Epidermal melanocyte (primary cell): Measurements from ENCODE around the gene KLHL40.
"Not testable (repeated sequence)": the region's sequence is repeated elsewhere in the genome, so short reads cannot be mapped to it uniquely, and the experiment has no call there.

Source experiments
- DNase-seq: peaks from one replicate; pipeline ENCODE4 v3.0.0; 2011; ENCODE audit warnings: low spot score; ENCODE audit not compliant: insufficient read length

KLHL40 gene

GRCh38 chr3:42722442-42722841 lies 37.1 kb downstream of the KLHL40 start:
- DNase-seq, result not testable (repeated sequence)

DNA sequence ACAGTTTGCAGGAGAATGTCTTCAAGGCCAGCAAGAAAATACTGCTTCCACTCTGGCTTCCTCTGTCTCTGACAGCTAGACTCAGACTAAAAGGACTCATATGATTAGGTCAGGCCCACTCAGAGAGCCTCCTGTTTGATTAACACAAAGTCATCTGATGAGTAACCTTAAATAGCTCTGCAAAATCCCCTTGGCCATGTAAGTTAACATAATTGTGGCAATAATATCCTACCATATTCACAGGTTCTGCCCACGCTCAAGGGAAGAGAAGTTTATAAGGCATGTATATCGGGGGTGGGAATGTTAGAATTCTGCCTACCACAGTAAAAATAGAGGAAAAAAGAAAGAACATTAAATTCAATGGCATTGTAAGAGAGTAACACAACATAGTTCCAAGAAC lies 37.9 kb downstream of the KLHL40 start:
- no peak for DNase-seq

- DNase-seq, result no peak
Measured at GRCh38 chr3:42725454-42725853, 40.1 kb downstream of the KLHL40 start.

- DNase-seq, result no peak
Measured at GRCh38 chr3:42728056-42728455, 42.7 kb downstream of the KLHL40 start.

DNA sequence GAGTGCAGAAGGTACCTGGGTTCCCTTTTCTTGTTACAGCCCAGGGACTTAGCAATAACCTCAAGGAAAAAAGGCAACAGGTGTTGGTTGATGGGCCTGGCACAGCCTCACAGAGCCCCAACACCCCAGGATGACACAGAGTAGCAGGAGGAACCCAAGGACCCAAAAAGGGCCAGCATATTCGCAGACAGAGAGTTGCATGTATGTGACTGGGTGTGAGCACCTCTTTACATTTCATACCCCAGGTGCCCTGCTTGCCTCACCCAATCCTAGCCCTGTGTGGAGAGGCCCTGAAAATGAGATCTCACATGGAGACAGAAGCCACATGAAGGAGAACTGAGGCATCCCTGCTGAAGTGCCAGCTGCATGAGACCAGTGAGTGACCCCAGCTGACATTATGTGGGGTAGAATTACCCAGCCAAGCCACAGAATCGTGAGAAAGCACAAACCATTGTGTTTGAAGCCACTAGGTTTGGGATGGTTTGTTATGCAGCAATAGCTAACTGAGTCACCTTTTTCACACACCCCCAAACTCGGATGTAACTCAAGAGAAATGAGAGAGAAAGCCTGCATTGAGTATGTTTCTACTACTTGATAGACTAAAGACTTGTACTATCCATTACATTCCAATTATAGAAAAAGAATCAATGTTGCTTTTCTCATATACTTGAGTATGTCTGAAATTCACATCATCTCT lies 43.5 kb downstream of the KLHL40 start:
- DNase-seq, result no peak

GRCh38 chr3:42729404-42730145 lies 44.2 kb downstream of the KLHL40 start:
- no peak for DNase-seq

GRCh38 chr3:42730294-42730693 lies 45.0 kb downstream of the KLHL40 start:
- DNase-seq, result no peak

DNA sequence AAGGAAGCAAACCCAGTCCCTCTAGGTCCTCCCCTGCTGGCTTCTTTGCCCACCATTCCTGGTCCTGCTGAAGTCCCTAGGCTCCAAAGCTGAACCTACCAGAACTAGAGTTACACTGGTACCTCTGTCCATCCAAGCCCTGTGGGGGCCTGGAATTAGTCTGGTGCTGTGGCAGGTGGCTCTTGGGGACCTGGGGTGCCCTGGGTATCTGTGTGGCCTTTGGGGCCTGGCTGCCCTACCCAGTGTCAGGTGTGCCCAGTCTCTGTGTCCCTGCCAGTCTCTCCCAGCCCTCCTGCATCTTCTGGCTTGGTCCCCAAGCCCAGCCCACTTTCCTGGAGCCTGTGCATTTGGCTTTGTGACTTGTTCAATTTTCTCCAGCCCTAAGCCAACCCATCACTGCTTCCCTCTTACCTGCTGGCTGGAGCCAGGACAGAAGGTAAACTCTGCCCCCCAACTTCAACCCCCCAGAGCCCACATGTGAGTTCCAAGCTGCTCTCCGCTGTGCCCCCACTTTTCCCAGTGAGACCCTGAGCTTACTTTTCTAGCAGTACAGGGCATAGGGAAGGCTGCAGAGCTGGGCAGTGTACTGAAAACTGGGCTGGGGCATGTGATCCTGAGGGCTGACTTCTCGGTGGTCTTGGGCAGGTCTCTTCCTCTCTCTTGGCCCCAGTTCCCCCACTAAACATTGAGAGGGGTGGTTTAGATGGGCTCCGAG lies 45.5 kb downstream of the KLHL40 start:
- no peak for DNase-seq

DNA sequence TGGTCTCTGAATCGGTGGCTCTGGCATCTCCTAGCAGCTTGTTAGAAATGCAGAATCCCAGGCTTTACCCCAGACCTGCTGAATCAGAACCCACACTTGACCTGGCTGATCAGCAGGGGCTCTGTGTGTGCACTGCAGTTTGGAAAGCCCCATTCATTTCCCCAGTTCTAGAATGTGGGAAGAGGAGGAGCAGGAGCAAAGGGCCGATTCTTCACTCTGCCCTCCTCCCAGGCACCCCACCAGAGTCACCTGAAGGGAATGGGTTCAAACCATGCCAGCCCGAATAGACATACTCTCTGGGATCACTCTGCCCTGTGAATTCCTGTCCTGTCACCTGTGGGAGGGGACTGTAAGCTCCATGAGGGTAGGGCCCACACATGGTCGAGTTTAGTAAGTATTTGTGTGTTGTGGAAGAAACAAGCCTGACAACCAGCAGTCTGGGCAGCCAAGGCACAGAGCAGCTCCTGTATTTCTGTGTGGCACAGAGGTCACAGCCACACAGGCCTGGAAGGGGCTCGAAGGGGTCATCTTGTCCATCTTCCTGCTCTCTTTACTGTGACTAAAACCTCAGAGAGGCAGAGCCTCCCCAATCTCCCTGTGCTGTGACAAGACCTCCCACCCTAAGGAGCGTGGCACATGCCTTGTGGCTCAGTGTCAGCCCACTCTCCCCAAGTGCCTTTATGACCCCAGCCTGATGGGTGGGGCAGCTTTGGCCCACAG lies 46.3 kb downstream of the KLHL40 start:
- DNase-seq, result no peak

GRCh38 chr3:42732196-42732828 lies 47.0 kb downstream of the KLHL40 start:
- DNase-seq, result peak; percentile 60

- DNase-seq, result no peak
Measured at GRCh38 chr3:42732829-42733459, 47.6 kb downstream of the KLHL40 start.

DNA sequence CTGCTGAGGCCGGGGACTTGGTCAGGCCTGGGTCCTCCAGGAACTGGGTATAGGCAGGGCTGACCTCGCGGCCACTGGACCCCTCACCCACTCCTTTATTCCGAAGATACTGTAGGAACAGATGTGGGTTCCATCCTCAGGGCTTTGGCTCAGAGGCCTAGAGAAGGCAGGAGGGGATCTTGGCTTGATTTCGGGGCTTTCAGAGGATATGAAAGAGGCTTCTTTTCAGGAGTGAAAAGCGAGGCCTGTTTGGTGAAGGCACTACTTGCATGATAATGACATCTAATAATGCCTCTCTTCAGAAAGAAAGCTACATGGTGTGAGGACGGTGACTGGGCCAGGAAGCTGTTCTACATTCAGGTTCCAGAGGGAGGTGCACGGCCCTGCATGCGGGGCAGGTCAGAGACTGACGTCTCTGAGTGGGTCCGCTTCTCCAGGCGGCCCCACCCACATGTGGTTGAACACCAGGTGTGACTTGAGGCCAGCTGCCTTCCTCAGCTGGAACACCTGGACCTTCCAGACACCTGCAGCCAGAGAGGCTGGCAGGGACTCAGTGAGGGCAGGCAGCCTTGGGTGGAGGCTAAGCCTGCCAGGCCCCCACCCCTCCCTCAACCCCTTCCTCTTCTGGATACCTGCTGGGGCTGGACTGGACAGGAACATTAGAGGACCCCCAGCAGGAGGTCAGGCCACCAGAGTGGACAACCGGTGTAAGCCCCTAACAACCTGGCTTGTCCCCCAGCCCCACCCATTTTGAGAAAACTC lies 48.3 kb downstream of the KLHL40 start:
- DNase-seq, result no peak

- no peak for DNase-seq
Measured at GRCh38 chr3:42734263-42734860, 49.0 kb downstream of the KLHL40 start.

DNA sequence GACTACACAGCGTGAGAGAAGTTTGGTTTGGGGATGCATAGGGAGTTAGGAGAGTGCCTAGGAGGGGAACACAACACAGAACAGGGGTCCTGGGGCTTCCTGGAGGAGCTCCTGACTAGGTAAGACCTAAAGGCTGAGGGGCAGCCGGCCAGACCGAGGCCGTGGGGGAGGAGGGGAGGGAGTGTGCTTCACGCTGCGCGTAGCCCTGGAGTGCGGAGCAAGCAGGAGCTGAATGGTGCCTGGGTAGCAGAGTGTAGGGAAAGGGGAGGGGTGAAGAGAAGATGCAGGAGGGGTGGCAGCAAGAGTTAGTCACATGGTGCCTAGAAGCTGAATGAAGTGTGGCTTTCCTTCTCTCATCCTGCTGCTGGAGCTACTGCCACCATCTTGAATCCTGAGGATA lies 49.7 kb downstream of the KLHL40 start:
- no peak for DNase-seq

GRCh38 chr3:42735615-42736014 lies 50.3 kb downstream of the KLHL40 start:
- DNase-seq, result no peak

DNA sequence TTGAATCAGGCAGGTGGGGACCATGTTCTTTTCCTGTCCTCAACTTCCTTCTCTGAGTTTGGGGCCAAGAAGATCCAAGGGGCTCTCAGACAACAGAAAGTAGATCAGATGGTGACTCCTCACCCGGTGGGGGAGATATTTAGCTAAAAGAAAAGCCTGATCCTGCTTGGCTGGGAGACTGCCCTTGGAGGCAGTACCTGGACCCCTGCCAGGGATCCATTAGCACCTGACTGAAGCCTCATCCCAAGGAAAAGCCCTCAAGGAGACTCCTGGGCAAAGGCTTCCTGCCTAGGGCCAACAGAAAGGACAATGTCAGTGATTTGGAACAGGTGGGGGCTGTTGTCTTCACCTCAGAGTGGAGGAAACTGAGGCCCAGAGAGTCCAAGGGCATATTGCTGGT lies 50.7 kb downstream of the KLHL40 start:
- no peak for DNase-seq

DNA sequence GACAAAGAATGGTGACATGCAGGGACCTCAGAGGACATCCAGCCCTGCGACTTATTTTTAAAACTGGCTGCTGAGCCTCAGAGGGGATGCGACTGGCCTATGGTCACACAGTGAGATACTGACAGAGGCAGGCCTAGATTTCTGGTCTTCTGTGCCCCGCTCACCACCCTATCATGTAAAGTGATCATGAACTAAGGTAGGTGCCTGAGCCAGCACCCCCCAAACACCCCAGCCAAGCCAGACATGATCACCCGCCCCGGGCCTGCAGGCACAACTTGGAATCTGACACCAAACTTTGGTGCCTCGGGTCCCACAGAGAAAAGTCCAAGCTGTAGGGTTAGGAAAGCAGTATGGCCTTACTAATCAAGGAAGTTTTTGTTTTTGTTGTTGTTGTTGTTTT lies 51.2 kb downstream of the KLHL40 start:
- DNase-seq, result no peak

DNA sequence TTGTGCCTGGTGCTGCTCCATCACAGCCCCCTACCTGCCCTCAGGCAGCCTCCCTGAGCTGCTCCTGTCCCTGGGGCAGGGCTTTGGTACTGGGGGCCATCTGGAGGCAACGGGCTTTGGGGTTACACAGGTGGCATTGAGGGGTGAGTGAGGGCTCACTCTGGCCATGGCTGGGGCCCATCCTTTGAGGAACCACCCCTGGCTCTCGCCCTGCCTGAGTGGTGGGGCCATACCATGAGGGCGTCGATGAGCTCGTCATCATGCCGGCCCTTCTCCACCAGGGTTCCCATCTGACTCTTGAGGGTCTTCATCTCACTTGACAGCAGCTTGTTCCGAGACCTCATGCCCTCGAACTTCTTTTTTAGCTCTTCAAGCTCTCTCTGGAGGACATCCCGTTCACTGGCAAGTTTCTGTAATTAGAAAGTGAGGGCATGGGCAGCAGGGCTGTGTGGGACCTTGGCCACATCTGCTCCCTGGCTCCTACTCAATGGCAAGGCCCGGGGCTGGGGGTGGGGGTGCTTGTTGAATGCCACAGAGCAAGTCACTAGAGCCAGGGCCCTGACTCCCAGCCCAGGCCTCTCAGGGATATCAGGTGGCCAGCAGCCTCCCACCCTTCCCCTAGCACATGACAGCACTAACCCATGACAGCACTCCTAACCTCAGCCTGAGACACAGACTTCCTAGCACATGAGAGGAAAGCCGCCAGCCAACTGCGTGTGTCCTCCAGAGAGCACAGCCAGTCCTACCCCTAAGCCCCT lies 54.2 kb downstream of the KLHL40 start:
- peak; percentile 45 for DNase-seq

DNA sequence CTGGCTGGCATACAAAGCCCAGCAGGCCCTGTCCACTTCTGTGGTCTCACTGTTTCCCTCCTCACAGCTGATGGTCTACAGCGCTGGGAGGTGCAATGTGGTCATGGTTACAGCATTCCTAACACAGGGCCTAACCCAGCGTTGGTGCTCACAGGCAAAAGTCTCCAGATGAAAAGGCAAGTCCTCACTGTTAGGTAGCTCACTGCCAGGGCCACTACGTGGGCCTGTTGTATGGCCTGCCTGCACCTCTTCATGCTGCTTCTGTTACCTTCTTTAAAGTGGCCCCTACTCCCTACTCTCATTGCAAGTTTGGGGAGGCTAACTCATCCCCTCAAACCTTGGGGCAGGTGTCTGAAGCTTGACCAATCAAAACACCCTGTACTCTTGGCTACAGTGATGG lies 56.5 kb downstream of the KLHL40 start:
- DNase-seq, result no peak
